HG03045 (cell line): ENCODE measurements around the gene RASSF9.

Experiments
- ATAC-seq: cut with Tn5 transposase; IDR thresholded peaks from one replicate; pipeline ENCODE4 v1.9.1; 2021; ENCODE audit warnings: mild to moderate bottlenecking, moderate library complexity; ENCODE audit not compliant: unreplicated experiment

RASSF9 gene

DNA sequence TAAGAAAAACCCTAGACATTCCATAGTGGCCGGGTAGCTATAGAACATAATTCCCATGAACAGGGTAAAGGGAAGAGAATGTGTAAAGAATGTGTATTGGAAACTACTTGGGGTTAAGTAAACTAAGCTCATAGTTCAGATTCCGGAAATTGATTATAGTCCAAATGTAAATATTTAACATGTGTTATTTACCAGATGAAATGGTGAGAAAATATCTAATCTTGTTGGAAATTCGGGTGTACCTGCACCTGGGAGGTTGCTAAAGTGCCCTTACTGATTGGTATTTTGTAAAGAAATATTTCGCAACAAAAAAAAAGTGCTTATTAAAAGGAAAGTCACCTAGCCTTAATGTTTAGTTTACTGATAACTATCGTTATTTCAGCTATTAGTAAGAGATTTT is 14.4 kb downstream of the RASSF9 start:
- no peak for ATAC-seq

DNA sequence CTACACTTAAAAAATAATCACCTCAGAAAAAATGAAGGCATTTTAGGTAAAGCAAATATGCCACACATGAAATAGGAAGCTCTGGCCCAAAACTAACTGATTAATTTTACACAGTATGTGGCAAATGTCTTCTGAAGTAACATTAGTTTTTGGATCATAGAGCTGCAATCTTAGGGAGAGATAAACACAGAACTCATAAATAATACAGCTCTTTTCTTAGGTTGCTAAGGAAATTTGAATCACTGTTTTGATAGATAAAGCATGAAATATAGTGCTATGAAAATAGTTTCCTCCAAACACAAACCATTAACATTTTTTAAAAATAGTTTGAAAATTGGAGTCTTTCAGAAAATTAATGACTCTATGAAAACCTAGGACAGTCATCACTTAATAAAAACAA is 15.0 kb downstream of the RASSF9 start:
- ATAC-seq, result no peak

DNA sequence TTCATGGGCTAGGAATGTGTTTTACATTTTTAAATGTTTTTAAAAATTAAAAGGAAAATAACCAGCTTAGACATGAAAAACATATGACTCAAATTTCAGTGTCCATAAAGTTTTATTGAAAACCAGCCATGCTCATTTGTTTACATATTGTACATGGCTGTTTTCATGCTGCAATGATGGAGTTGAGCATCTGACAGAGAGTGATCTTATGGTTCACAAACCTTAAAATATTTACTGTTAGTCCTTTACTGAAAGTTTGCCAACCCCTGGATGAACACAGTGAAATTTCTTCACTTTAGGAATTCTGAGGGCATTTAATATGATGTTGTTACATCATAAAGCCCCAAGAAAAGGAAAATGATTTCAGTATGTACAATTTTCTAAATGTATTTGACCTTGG is 16.1 kb downstream of the RASSF9 start:
- no peak for ATAC-seq

DNA sequence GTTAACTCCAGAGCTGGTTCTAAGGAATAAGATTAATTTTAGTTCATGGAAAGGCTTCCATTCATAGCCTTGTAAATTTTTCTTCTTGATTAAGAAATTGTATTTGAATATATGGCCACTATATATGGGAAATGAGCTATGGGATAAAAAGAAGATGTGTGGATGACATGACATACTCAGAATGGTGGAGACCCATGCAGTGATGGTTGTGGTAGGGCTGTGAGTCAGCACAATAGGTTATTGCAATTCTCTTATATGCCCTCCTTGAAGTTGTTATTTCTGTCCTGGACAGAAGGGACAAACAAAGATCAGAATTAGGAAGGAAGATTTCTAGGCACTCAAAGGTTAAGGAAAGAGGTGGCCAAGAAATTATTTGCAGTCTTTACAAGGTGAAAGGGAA is 21.5 kb downstream of the RASSF9 start:
- no peak for ATAC-seq

DNA sequence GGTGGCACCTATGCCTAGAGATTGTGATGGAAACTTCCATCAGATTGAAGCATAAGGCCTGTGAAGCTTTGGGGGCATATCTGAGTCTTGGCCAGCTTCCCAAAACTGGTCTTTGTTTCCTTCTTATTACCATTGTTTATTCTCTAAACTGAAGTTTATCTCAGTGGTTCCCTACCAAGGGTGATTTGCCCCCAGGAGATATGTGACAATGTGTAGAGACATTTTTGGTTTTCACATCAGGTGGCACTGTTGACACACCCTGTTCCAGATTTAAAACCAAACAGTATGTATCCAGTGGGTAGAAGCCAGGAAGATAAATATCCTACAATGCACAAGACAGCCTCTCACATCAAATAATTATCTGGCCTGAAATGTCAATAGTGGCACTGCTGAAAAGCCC is 22.1 kb downstream of the RASSF9 start:
- ATAC-seq, result no peak

DNA sequence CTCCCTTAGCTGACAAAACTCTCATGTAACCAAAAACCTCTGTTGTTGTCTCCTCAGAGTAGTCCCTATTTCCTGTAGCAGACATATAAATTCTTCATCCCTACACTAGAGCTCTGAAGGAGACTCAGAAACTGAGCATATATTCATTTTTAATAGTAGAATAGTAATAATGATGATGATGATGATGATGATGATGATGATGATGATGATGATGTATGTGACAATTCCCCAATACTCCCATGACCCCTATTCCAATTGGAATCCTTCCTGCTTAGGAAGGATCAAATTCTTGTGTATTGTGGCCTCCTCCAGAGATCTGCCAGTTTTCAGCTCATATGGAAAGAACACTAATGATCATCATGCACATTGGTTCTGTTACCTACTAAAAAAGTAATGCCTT is 26.7 kb downstream of the RASSF9 start:
- no peak for ATAC-seq

DNA sequence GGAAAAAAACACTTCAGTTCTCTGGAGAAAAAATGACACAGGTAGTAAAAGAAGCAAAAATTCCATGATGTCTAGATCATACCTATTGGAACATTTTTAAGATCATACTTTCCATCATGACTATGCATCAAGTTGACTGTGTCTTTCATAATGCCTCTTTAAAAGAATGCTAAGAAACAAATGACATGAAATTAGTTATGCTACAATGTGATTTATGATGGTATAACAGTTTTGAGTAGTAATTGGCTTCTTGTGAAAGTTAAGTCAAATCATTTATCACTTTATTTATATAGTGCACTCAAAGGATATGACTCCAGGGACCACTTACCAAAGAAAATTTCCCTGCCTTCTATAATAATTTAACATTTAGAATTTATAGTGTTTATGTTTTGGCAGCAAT is 28.5 kb downstream of the RASSF9 start:
- no peak for ATAC-seq

DNA sequence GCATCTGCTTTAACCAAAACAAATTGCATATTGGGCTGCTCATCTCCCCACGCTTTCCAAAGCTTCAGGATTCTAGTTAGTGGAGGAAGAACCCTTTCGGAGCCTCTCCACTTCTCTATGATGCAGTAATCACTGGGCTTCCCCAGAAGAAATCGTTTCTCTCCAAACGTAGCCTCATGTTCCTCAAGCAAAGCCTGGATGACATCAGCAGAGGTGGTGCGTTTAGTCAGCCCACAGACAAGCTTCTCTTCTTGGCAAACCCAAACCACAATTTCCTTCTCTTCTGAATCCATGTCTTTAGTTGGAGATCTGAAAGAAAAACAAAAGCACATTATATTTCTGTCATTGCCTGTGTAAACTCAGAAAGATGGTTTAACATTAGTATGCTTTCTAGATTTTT is 30.6 kb downstream of the RASSF9 start:
- no peak for ATAC-seq

DNA sequence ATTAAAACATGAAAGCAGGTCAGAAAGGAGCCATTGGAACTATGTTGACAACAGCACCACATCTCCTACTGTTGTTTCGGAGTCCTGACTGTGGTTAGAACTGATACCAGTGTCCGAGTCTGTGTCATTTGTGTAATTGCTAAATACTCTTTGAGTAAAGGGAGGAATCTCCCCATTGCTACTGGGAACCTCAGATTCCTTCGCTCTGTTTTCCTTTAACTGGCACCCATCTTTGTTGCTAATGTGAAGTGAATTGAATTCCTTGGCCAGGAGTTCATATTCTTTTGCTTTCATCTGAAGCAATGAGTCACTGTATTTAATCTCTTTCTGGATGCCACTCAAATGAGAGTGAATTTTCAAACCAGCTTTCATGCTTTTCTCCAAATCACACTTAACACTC is 31.5 kb downstream of the RASSF9 start:
- no peak for ATAC-seq

DNA sequence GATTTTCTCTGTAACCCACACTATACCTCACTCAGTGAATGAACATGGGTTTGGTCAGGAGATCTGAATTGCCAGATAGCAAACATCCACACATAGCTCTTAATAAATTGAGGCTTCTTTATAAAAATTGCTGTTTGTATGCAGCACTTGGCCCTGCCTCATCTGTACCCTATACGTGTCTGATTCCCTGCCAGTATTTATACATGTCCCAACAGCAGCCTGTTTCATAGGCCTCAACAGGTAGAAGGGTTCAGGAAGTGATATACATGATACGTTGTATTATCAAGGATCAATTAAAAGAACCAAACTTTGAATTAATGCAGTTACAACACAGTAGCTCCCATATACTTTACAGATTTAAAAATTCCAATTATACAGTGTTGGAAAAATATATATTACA is 32.3 kb downstream of the RASSF9 start:
- no peak for ATAC-seq

DNA sequence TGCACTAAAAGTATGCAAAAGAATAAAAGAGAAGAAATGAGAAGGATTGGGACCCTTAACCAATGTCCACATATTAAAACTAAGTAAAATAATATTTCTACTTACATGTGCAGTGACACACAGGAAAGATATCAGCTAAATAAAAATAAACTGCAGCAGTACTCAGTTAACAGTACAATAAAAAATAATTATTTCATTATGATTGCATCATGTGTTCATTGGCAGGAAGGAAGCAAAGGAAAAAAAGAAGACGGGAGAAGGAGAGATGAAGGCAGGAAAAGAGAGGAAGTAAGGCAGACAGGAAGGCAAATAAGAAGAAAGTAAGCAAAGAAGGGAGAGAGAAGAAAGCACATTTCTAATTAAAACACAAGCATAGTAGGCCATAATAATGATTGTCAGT is 33.0 kb downstream of the RASSF9 start:
- ATAC-seq, result no peak

DNA sequence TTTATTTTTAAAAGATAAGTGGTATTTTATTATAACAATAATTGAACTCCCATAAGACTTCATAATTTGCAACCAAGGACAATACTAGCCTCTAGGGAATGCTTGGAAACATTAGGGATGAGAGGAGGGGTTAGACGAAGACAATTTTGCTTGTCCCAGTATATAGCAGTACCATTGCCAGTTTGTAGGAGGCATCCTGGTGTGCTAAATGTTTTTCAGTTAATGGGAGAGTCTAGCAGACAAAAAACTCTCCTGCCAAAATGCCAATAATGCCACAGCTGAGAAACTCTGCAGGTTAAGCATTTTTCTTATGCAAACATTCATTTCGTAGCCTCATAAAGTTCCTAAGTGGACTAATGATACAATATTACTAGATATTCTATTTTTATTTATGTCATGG is 38.1 kb downstream of the RASSF9 start:
- no peak for ATAC-seq

DNA sequence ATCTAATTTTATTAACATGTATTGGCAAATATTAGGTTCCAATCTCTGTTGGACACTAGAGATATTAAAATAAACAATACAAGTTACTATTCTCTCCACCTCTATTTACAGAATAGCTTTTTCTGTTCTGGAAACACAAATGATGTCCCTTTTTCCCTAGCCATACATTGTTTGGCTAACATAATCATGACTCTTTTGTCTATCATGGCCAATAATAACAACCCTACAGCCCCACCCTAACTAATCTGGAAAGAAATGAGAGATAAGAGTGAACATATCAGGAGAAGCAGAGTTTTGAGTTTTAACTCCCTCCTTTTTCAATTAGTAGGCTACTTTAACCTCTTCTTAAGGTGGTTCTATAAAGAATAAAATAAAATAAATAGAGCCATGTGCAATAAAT is 40.2 kb downstream of the RASSF9 start:
- no peak for ATAC-seq

DNA sequence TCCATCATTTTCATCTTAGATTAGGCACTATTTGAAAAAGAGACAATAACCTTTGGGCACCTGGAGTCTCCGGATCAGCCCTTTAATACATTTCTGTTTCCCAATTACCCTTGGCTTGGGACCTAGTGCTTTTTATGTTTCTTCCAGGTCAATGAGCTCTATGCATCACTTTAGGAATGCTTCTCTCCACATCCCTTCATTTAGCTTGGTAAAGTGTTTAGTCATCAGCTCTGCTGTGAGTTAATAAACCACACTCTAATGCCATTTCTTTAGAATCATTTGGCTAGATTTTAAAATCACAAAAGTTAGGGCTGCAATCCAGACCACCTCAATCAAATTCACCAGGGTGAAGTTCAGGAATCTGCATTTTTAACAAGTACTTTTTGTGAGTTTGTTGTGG is 41.7 kb downstream of the RASSF9 start:
- ATAC-seq, result no peak

DNA sequence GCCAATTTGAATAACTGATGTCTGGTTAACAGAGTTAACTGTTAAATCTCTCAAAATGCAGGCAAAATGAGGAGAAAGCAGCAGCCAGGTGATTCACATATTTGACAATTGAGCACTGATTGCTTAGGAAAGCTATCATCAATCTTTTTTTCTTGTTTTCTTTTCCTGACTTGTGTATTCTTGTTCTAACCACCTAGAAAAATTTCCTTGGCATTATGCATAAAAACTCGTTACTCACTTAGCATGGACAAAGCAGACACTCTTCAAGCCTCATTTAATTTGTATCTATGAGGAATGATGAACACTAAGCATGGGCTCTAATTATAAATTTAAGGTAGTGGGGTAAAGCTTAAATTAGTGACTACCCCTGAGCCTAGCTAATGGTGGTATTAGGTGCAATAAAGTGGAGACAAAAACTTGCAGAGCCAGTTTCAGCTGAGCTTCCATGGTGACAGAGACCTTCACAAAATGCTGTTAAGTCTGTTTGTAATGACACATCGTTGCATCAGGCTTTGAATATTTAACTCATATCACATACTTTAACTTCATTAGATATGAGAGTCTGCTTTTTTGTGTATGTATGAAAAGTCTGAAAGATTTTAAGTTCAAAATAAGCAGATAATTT is 52.0 kb downstream of the RASSF9 start:
- ATAC-seq, result no peak

DNA sequence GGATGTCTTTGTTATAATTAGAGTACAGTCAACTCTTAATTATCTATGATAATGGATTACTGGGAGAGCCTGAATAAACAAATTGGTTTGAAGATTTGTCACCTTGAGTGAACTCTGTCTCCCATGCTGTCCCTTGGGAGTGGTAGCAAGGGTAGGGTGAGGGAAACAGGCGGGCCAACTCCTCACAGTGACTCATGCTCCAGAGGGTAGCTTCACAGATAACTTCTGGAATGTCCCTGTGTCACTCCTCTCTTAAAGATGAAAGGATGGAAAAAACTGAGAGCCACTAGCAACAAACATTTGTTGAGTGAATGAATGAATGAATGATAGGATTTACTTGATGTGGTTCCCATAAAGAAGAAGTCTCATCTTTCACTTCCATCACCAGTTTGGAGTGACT is 53.5 kb downstream of the RASSF9 start:
- ATAC-seq, result no peak

DNA sequence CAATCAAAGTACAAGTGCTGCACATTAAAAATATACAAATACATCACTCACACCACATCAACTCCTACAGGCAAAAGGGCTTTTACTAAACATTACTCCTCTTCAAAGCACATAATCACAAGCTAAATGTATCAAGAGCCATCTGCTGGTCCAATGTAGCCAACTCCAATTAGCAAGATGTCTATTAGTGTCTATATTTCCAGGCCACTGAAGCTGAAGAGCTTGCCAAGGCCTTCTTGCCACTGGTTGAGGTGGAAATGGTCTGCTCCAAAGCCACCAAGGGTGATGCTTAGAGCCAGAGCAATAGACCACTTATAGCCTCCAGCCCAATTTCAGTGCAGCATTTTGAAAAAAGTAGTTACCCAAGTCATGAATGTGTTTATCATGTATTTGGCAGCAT is 54.4 kb downstream of the RASSF9 start:
- no peak for ATAC-seq

DNA sequence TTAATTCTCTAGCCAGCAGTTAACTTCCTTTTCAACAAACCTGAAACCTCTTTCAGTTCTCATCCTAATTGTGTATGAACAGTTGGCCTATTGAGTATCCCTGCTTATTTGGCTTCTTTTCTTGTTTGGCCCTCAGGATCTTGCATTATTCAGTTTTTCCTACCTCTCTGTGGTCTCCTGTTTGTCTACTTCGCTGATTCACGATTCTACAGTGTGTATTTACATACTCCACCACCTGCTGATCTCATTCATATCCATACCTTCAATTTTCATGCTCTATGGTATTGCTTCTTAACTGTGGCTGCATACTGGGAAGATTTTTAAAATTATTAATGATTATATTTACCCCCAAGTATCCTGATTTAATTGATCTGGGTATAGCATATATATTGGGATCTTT is 56.4 kb downstream of the RASSF9 start:
- no peak for ATAC-seq

DNA sequence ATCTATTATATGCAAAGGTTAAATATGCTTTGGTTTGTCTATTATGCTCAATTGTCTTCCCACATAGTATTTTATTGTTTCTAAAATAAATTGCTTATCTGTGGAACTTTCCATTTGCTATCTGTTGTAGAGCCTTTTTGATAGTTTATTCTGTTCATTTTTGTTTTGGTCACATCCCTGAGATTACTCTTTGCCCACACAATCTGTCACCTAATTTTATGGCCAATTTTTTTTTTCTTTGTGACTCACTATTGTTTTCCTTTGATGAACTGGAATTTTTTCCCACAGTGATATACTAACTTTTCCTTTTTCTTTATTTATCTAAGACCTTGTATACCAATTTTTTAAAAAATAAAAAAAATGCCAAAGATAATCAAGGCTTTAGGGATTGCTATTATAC is 61.1 kb downstream of the RASSF9 start:
- no peak for ATAC-seq

DNA sequence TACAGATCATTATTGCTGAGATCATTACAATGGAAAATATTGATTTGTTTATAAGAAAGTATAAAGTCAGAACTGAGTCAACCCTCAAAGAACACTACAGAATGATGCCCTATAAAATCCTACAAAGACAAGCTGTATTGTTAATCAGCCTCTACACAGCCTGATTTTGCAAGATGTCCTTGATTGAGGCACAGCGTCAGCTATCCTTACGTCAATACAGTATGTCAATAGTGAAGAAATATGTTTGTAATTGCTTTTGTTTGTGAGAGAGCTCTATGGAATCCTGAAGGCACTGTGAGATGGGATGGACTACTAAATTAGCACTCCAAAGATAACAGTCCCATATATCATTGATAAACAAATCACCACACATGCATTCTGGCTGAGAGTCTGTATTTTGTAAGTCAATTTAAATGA is 70.7 kb downstream of the RASSF9 start:
- no peak for ATAC-seq

DNA sequence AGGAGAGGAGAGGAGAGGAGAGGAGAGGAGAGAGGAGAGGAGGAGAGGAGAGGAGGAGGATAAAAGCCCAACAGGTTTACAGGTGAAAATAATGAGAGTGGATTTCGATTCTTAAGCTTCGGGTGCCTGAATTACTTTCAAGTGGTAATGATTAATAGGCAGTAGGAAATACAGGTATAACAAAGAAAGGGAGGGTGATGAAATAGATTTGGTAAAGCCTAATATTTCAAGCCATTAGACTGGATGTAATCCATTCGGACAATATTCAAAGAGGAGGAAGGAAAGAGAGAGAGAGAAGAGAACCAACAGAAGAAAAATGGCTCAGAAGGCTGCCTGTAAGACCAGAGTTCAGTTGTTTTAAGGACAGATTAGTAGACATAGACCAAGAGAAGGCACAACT is 76.6 kb downstream of the RASSF9 start:
- no peak for ATAC-seq

DNA sequence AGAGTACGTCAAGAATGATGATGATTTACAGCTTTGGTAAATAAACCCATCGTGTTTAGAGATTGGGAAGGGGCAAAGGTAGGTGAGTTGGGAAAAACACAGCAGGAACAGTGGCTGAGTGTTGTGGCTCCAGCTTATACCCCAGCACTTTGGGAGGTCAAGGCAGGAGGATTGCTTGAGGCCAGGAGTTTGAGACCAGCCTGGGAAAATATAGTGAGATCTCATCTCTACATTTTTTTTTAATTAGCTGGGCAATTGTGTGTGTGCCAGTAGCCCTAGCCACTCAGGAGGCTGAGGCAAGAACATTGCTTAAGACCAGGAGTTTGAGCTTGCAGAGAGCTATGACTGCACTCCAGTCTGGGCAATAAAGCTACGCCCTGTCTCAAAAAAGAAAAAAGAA is 77.1 kb downstream of the RASSF9 start:
- ATAC-seq, result no peak

DNA sequence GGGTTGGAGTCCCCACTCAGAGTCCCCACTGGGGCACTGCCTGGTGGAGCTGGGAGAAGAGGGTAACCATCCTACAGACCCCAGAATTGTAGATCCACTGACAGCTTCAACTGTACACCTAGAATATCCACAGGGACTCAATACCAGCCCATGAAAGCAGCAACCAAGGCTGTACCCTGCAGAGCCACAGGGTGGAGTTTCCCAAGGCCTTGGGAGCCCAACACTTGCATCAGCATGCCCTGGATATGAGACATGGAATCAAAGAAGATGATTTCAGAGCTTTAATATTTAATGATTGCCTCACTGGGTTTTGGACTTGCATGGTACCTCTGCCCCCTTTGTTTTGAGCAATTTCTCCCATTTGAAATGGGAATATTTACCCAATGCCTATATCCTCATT is 80.4 kb downstream of the RASSF9 start:
- ATAC-seq, result no peak
